Activated CD8-positive, alpha-beta memory T cell treated with anti-CD3 and anti-CD28 coated beads for 48 hours (primary cell): ENCODE results near the gene MASP1.

Experiments
- DNase-seq, 3 experiments: peaks; one replicate each; pipeline ENCODE4 v3.0.0-alpha.2; 2020; ENCODE audit warnings: low read depth in 2 of 3, low spot score in 2 of 3

Gene MASP1

GRCh38 chr3:187188931-187189330 is 102.6 kb downstream of the MASP1 start:
- no peak for DNase-seq

GRCh38 chr3:187186801-187187421 is 104.6 kb downstream of the MASP1 start:
- no peak for DNase-seq

- no peak for DNase-seq
These were observed 105.2 kb downstream of the MASP1 start for GRCh38 chr3:187186375-187186774.

GRCh38 chr3:187185759-187186158 is 105.8 kb downstream of the MASP1 start:
- no peak for DNase-seq
